Glomerular visceral epithelial cell (primary cell): Measurements from ENCODE around the gene NSF.

ENCODE experiments used
- DNase-seq: peaks from one replicate; pipeline ENCODE4 v3.0.0-alpha.2; 2016; ENCODE audit errors: extremely low spot score

NSF gene

DNA sequence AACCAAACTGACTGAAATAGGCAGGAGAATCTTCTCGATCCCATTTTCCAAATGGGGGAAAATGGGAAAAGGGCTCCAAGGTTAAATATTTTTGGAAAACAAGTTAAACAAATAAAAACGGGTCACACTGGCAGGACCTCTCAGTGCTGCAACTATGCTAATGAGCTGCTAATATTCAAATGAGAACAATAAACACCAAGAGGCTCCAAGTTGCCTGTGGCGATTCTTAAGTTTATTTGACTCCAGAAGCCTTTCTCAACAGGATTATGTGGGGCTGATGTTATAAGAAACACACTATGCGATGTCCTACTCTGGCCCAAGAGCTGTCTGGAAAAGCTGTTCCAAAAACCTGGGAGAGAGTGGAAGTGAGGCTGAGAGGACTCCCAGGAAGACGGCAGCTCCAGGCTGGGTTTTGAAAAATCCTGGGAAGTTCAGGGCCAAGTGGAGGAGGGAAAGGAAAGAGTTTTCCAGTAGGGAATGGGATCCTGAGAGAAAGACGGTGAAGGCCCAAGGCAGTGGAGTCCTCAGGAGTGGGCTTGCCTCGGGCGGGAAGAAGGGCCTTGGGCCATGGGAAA is 206.6 kb downstream of the NSF start:
- DNase-seq = no peak

- DNase-seq = no peak
Measured at GRCh38 chr17:46800573-46800972, 210.1 kb downstream of the NSF start.

- no peak for DNase-seq
Measured at GRCh38 chr17:46802800-46803199, 212.3 kb downstream of the NSF start.

GRCh38 chr17:46803544-46803943 is 213.1 kb downstream of the NSF start:
- no peak for DNase-seq

GRCh38 chr17:46805771-46806170 is 215.3 kb downstream of the NSF start:
- no peak for DNase-seq
